KMS-11 (cell line): ENCODE measurements around the gene CELF4.

Source experiments
- H2AFZ ChIP-seq: fragments of 200-600 bp; sonication (generic); 2 replicates; pipeline ENCODE4 v1.6.1; 2016; ENCODE audit warnings: antibody characterized with exemption, mixed run types, low read depth
- H3K27ac ChIP-seq: fragments of 200-600 bp; sonication (generic); 2 replicates; pipeline ENCODE4 v1.6.1; 2016; ENCODE audit warnings: mild to moderate bottlenecking, mixed run types
- H3K27me3 ChIP-seq: fragments of 200-600 bp; sonication (generic); 2 replicates; pipeline ENCODE4 v1.6.1; 2017; ENCODE audit warnings: mild to moderate bottlenecking, low read depth, mixed run types, moderate library complexity; ENCODE audit not compliant: insufficient read depth
- H3K36me3 ChIP-seq: fragments of 200-600 bp; sonication (generic); 2 replicates; pipeline ENCODE4 v1.6.1; 2017; ENCODE audit warnings: mild to moderate bottlenecking, mixed run types; ENCODE audit not compliant: insufficient read depth
- H3K4me1 ChIP-seq: fragments of 200-600 bp; sonication (generic); 2 replicates; pipeline ENCODE4 v1.6.1; 2016; ENCODE audit warnings: mild to moderate bottlenecking, low read depth, mixed run types; ENCODE audit not compliant: poor library complexity, severe bottlenecking
- H3K4me2 ChIP-seq: fragments of 200-600 bp; sonication (generic); 2 replicates; pipeline ENCODE4 v1.7.0; 2016; ENCODE audit warnings: mild to moderate bottlenecking, mixed run types
- H3K4me3 ChIP-seq: fragments of 200-600 bp; sonication (generic); IDR thresholded peaks from 2 replicates; pipeline ENCODE4 v1.6.1; 2017; ENCODE audit warnings: low read depth, low read length, mixed read lengths; ENCODE audit not compliant: insufficient read depth
- H3K79me2 ChIP-seq: fragments of 200-600 bp; sonication (generic); 2 replicates; pipeline ENCODE4 v1.6.1; 2016; ENCODE audit warnings: low read depth, mixed run types; ENCODE audit not compliant: insufficient read depth
- H3K9ac ChIP-seq: fragments of 200-600 bp; sonication (generic); 2 replicates; pipeline ENCODE4 v1.6.1; 2016; ENCODE audit warnings: mild to moderate bottlenecking, mixed run types
- H4K20me1 ChIP-seq: fragments of 200-600 bp; sonication (generic); 2 replicates; pipeline ENCODE4 v1.6.1; 2016; ENCODE audit warnings: mild to moderate bottlenecking, mixed run types; ENCODE audit not compliant: insufficient read depth
- TF ChIP-seq, protein P1 (sequence below): fragments of 200-600 bp; sonication (generic); conservative IDR thresholded peaks from 2 replicates; pipeline ENCODE4 v1.6.1; 2017; ENCODE audit warnings: low read depth, mild to moderate bottlenecking, antibody characterized with exemption, low read length, moderate library complexity, mixed read lengths

The CELF4 gene

DNA sequence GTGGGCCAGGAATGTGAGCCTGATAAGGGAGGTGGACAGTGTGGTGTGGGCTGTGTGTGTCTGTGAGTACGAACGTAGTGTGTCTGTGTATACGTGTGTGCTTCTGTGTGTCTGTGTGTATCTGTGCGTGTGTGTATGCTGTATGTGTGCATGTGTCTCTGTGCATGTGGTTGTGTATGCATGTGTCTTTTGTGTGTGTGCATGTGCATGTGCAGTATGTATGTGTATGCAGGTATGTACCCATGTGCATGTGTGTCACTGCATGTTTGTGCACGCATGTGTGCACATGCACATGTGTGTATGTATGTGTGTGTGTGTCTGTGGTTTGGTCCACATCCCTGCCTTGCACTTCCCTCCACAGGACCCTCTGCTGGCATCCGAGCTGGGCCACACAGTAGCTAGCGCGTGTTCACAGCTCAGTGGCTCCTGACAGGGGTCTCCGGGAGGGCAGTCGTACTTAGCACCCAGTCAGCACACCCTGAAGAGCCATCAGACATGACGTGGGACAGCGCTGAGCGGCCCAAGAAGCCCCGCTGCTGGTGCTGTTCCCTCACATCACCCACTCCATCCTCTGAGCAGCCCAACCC is 114.3 kb downstream of the CELF4 start:
- Histone ChIP-seq H3K4me1 (no peaks in the 10 kb centered on the region), H3K4me2 (no peak overlapping the region), H3K27ac (no peak overlapping the region), H3K79me2 (no peaks in the 10 kb centered on the region), H4K20me1 (no peaks in the 10 kb centered on the region), H3K9ac (no peak overlapping the region), H3K36me3 (no peaks in the 10 kb centered on the region), H3K27me3 (no peaks in the 10 kb centered on the region), H3K4me3 (no peak overlapping the region), H2AFZ (no peak overlapping the region)
- TF ChIP-seq, protein P1, sequence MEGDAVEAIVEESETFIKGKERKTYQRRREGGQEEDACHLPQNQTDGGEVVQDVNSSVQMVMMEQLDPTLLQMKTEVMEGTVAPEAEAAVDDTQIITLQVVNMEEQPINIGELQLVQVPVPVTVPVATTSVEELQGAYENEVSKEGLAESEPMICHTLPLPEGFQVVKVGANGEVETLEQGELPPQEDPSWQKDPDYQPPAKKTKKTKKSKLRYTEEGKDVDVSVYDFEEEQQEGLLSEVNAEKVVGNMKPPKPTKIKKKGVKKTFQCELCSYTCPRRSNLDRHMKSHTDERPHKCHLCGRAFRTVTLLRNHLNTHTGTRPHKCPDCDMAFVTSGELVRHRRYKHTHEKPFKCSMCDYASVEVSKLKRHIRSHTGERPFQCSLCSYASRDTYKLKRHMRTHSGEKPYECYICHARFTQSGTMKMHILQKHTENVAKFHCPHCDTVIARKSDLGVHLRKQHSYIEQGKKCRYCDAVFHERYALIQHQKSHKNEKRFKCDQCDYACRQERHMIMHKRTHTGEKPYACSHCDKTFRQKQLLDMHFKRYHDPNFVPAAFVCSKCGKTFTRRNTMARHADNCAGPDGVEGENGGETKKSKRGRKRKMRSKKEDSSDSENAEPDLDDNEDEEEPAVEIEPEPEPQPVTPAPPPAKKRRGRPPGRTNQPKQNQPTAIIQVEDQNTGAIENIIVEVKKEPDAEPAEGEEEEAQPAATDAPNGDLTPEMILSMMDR = no peak

DNA sequence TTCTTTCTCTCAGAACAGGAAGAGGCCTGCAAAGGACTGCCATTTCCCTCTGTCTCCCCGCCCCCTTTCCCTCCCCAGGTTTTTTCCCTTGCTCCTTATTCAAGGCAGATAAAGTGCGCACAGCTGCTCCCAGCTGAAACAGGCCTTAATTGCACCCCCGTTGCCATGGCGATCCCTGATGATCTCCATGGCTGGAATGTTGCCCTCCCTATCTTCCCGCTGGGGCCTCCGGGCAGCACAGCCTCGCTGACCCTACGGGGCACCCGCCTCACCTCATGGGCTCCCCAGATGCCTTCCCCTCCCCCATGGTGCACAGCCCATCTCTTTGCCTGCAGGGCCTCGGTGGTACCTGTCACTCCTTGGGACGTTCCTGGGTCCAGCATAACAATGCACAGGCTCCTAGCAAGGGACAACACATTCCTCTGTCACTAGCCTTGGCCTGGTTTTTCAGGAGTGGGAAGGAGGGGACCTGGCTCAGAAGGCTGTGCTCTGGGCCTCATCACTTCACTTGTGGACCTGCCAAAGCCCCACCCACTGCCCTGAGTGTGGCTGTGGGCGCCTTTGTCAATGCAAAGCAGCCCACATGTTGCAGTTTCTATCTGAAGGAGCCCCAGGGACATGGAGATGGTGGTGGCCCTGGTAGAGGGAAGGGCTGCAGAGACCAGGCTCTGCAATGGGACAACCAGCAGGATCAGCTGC is 115.0 kb downstream of the CELF4 start:
- H3K4me3 ChIP-seq = no peak overlapping the region
- H3K79me2 ChIP-seq = no peaks in the 10 kb centered on the region
- no peak overlapping the region for H3K27ac ChIP-seq
- no peak overlapping the region for H2AFZ ChIP-seq
- no peaks in the 10 kb centered on the region for H3K4me1 ChIP-seq
- H3K9ac ChIP-seq = no peak overlapping the region
- H4K20me1 ChIP-seq = no peaks in the 10 kb centered on the region
- TF ChIP-seq, protein P1 = no peak
- no peaks in the 10 kb centered on the region for H3K27me3 ChIP-seq
- no peak overlapping the region for H3K4me2 ChIP-seq
- H3K36me3 ChIP-seq = no peaks in the 10 kb centered on the region

DNA sequence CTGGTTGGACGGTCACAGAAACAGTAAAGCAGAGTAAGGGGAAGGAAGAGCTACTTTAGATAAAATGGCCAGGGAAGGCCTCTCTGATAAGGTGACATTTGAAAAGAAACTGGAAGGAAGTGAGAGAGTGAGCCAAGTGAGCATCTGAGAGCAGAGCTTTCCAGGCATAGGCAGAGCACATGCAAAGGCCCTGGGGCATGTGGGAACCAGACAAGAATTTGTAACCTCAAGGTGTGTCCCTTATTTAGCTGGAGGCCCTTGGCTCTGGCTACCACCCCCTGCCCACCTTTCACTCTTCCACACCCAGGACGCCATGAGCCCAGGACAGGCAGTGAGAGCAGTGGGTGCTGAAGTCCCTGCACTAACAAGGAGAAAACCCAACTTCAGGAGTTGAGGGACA is 116.0 kb downstream of the CELF4 start:
- TF ChIP-seq, protein P1 = no peak
- H3K27me3 ChIP-seq = no peaks in the 10 kb centered on the region
- no peak overlapping the region for H3K9ac ChIP-seq
- H4K20me1 ChIP-seq = no peaks in the 10 kb centered on the region
- H3K79me2 ChIP-seq = no peaks in the 10 kb centered on the region
- no peak overlapping the region for H3K4me2 ChIP-seq
- H3K27ac ChIP-seq = no peak overlapping the region
- no peak overlapping the region for H3K4me3 ChIP-seq
- H3K36me3 ChIP-seq = no peaks in the 10 kb centered on the region
- no peak overlapping the region for H2AFZ ChIP-seq
- no peaks in the 10 kb centered on the region for H3K4me1 ChIP-seq

DNA sequence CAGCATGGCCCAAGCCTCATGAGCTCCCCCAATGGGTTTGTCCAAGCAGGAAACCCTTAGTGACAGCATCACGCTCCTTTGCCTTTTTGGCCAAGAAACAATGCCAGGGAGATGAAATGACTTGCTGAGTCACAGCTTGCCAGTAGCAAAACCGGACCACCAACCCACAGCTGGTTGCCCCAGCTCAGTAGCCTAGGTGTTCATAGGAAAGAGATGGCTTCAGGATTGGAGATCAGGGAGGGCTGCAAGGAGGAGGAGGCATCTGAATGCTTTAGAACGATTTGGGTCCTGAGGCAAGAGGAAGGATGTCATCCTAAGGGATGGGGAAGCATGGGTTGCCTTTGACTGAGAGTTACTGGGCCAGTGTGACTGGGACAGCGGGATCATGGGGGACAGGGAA is 116.7 kb downstream of the CELF4 start:
- no peak overlapping the region for H3K4me2 ChIP-seq
- no peak overlapping the region for H3K4me3 ChIP-seq
- H3K27ac ChIP-seq = no peak overlapping the region
- no peaks in the 10 kb centered on the region for H3K27me3 ChIP-seq
- H4K20me1 ChIP-seq = no peaks in the 10 kb centered on the region
- H3K36me3 ChIP-seq = no peaks in the 10 kb centered on the region
- TF ChIP-seq, protein P1 = no peak
- H2AFZ ChIP-seq = no peak overlapping the region
- no peaks in the 10 kb centered on the region for H3K79me2 ChIP-seq
- no peaks in the 10 kb centered on the region for H3K4me1 ChIP-seq
- no peak overlapping the region for H3K9ac ChIP-seq
